ENCODE data around the gene ATXN1. TPM values are rescaled to one million over a fixed set of nuclear protein-coding genes. Genes with fewer than 3 reads are reported as not detected.

Gene ATXN1
- total RNA-seq, 1 donor from 2014 or later: 3.9 TPM

GRCh38 chr6:16679050-16679449 is 82.2 kb downstream of the ATXN1 start:
- Mint-ChIP-seq H3K27ac (ENCODE audit: unreplicated experiment) (no peak overlapping the region), H3K9me3 (peaks cover 2% of the 10 kb centered on the region), H3K4me3 (no peak overlapping the region), H3K27me3 (ENCODE audit: low read depth) (no peaks in the 10 kb centered on the region), H3K4me1 (peaks cover 5% of the 10 kb centered on the region), H3K36me3 (ENCODE audit: low read depth) (no peaks in the 10 kb centered on the region)
- no peak for DNase-seq (ENCODE audit: low read depth, low spot score)
- no peak for TF ChIP-seq CTCF (conservative IDR thresholded peaks at IDR 0.05)

- Mint-ChIP-seq H3K9me3 (peaks cover 2% of the 10 kb centered on the region), H3K27ac (ENCODE audit: unreplicated experiment) (no peak overlapping the region), H3K4me3 (no peak overlapping the region), H3K4me1 (peaks cover 5% of the 10 kb centered on the region), H3K36me3 (ENCODE audit: low read depth) (no peaks in the 10 kb centered on the region), H3K27me3 (ENCODE audit: low read depth) (no peaks in the 10 kb centered on the region)
- no peak for TF ChIP-seq CTCF (conservative IDR thresholded peaks at IDR 0.05)
- DNase-seq (ENCODE audit: low read depth, low spot score): no peak
These were observed 83.8 kb downstream of the ATXN1 start for GRCh38 chr6:16677458-16677857.

GRCh38 chr6:16676978-16677377 is 84.3 kb downstream of the ATXN1 start:
- Mint-ChIP-seq H3K27ac (ENCODE audit: unreplicated experiment) (no peak overlapping the region), H3K27me3 (ENCODE audit: low read depth) (no peaks in the 10 kb centered on the region), H3K36me3 (ENCODE audit: low read depth) (no peaks in the 10 kb centered on the region), H3K4me3 (no peak overlapping the region), H3K4me1 (peaks cover 5% of the 10 kb centered on the region), H3K9me3 (peaks cover 2% of the 10 kb centered on the region)
- no peak for DNase-seq (ENCODE audit: low read depth, low spot score)
- no peak for TF ChIP-seq CTCF (conservative IDR thresholded peaks at IDR 0.05)

DNA sequence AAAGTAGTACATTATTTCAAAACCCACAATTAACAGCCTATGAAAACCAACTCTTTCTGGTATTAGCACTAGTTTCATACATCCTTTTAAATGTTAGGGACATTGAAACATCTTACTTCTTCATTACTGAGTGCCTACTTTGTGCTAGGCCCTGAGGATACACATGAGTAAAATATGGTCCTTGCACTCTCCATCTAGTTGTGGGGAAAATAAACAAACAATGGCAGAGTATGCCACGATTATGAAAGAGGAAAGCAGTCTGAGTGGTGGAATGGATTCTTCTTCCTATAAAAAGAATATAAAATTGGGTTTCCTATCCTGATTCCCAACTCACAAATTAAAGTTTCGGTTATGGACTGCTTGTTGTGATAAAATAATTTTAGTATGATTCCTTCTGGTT is 84.9 kb downstream of the ATXN1 start:
- no peak overlapping the region for H3K27ac Mint-ChIP-seq (ENCODE audit: unreplicated experiment)
- no peaks in the 10 kb centered on the region for H3K27me3 Mint-ChIP-seq (ENCODE audit: low read depth)
- H3K9me3 Mint-ChIP-seq: no peaks in the 10 kb centered on the region
- H3K4me1 Mint-ChIP-seq: peaks cover 5% of the 10 kb centered on the region
- H3K36me3 Mint-ChIP-seq (ENCODE audit: low read depth): no peaks in the 10 kb centered on the region
- no peak overlapping the region for H3K4me3 Mint-ChIP-seq
- no peak for DNase-seq (ENCODE audit: low read depth, low spot score)
- TF ChIP-seq CTCF (conservative IDR thresholded peaks at IDR 0.05): no peak

- peaks cover 5% of the 10 kb centered on the region for H3K4me1 Mint-ChIP-seq
These were observed 86.4 kb downstream of the ATXN1 start for GRCh38 chr6:16674801-16675392.

More at GRCh38 chr6:16674801-16675392, 86.4 kb downstream of the ATXN1 start:
- no peak overlapping the region for H3K27ac Mint-ChIP-seq (ENCODE audit: unreplicated experiment)
- DNase-seq (ENCODE audit: low read depth, low spot score): no peak
- no peaks in the 10 kb centered on the region for H3K27me3 Mint-ChIP-seq (ENCODE audit: low read depth)
- H3K4me3 Mint-ChIP-seq: no peak overlapping the region
- TF ChIP-seq CTCF (conservative IDR thresholded peaks at IDR 0.05): no peak
- H3K9me3 Mint-ChIP-seq: no peaks in the 10 kb centered on the region
- H3K36me3 Mint-ChIP-seq (ENCODE audit: low read depth): no peaks in the 10 kb centered on the region
